Muscle of arm (tissue), 14 donors: Measurements from ENCODE around the gene KCNAB3. TPM values are rescaled to one million over a fixed set of nuclear protein-coding genes. Genes with fewer than 3 reads are reported as not detected.
"Not testable (repeated sequence)": the region's sequence is repeated elsewhere in the genome, so short reads cannot be mapped to it uniquely, and the experiment has no call there.

Experiments used
- DNase-seq: peaks from one replicate; pipeline ENCODE4 v3.0.0-alpha.2; 2013
- long read RNA-seq, 11 donors: transcript quantifications; one replicate each; lab custom pipeline, GENCODE V29; 2026
- polyA plus RNA-seq, 12 donors: library from polyadenylated mRNA; unstranded; fragments of 120-200 nt; gene quantifications; one replicate each; pipeline ENCODE4 v1.2.1, GENCODE V29; 2013; ENCODE audit not compliant: insufficient read length in 12 of 12

Gene KCNAB3
- 10 to 100 TPM in 1 of 12 donors, 1 to 10 TPM in 9, not detected in 2; 2.5 to 18.8 (median 6.0) TPM for polyA plus RNA-seq
- long read RNA-seq, donor 1, partial matches to known transcripts: 0 of 2 reads
- long read RNA-seq, donor 1, other reads (novel, unspliced or antisense): 0 of 2 reads
- long read RNA-seq, donor 2, partial matches to known transcripts: 0 of 1 reads
- long read RNA-seq, donor 2, other reads (novel, unspliced or antisense): 0 of 1 reads
- long read RNA-seq, donor 3, partial matches to known transcripts: 0 of 3 reads
- long read RNA-seq, donor 3, other reads (novel, unspliced or antisense): 0 of 3 reads
- long read RNA-seq, donor 4, partial matches to known transcripts: 0 of 2 reads
- long read RNA-seq, donor 4, other reads (novel, unspliced or antisense): 0 of 2 reads
- long read RNA-seq, donor 5, partial matches to known transcripts: 0 of 5 reads
- long read RNA-seq, donor 5, other reads (novel, unspliced or antisense): 0 of 5 reads
- long read RNA-seq, donor 6, partial matches to known transcripts: 0 of 1 reads
- long read RNA-seq, donor 6, other reads (novel, unspliced or antisense): 0 of 1 reads
- long read RNA-seq, donor 7, partial matches to known transcripts: 0 of 1 reads
- long read RNA-seq, donor 7, other reads (novel, unspliced or antisense): 0 of 1 reads
- long read RNA-seq, donor 8, partial matches to known transcripts: 0 of 4 reads
- long read RNA-seq, donor 8, other reads (novel, unspliced or antisense): 0 of 4 reads
- long read RNA-seq, donor 9: 0 reads
- long read RNA-seq, donor 10, partial matches to known transcripts: 0 of 2 reads
- long read RNA-seq, donor 10, other reads (novel, unspliced or antisense): 0 of 2 reads
- long read RNA-seq, donor 11, partial matches to known transcripts: 0 of 1 reads
- long read RNA-seq, donor 11, other reads (novel, unspliced or antisense): 0 of 1 reads

GRCh38 chr17:7929158-7930023, at the start of gene KCNAB3:
KCNAB3 (minus strand) TSS chr17:7929856; CDS start chr17:7929435, 421 bp downstream.
- DNase-seq: peak; percentile 79

GRCh38 chr17:7977805-7978204, 48.1 kb upstream of the KCNAB3 start:
- no peak for DNase-seq

GRCh38 chr17:7977039-7977438, 47.4 kb upstream of the KCNAB3 start:
- no peak for DNase-seq

GRCh38 chr17:7974638-7975131, 45.0 kb upstream of the KCNAB3 start:
- no peak for DNase-seq

- DNase-seq: no peak
Observed at GRCh38 chr17:7972131-7972785, 42.6 kb upstream of the KCNAB3 start.

GRCh38 chr17:7971651-7972050, 42.0 kb upstream of the KCNAB3 start:
- DNase-seq: no peak

GRCh38 chr17:7969433-7969832, 39.8 kb upstream of the KCNAB3 start:
- no peak for DNase-seq

- no peak for DNase-seq
Observed at GRCh38 chr17:7967751-7968150, 38.1 kb upstream of the KCNAB3 start.

- DNase-seq: no peak
Observed at GRCh38 chr17:7961421-7961820, 31.8 kb upstream of the KCNAB3 start.

GRCh38 chr17:7959503-7960253, 30.0 kb upstream of the KCNAB3 start:
- DNase-seq: no peak

- DNase-seq: peak; percentile 25
Observed at GRCh38 chr17:7956228-7956965, 26.7 kb upstream of the KCNAB3 start.

- no peak for DNase-seq
Observed at GRCh38 chr17:7955414-7956227, 26.0 kb upstream of the KCNAB3 start.

GRCh38 chr17:7953266-7953665, 23.6 kb upstream of the KCNAB3 start:
- not testable (repeated sequence) for DNase-seq

- DNase-seq: no peak
Observed at GRCh38 chr17:7951143-7951792, 21.6 kb upstream of the KCNAB3 start.

- DNase-seq: no peak
Observed at GRCh38 chr17:7950578-7950977, 20.9 kb upstream of the KCNAB3 start.

GRCh38 chr17:7947651-7948050, 18.0 kb upstream of the KCNAB3 start:
- DNase-seq: no peak

GRCh38 chr17:7946441-7946840, 16.8 kb upstream of the KCNAB3 start:
- DNase-seq: no peak

GRCh38 chr17:7945651-7946050, 16.0 kb upstream of the KCNAB3 start:
- DNase-seq: no peak
